Retinal pigment epithelial cell (primary cell): ENCODE data around the gene AKAP5.

ENCODE experiments used
- DNase-seq: peaks from one replicate; pipeline ENCODE4 v3.0.0-alpha.2; 2010; ENCODE audit warnings: low read depth
- H3K4me3 ChIP-seq: 2 replicates; pipeline ENCODE4 v1.5.1; 2011; ENCODE audit warnings: mild to moderate bottlenecking, low read length, control low read depth, moderate library complexity
- CTCF ChIP-seq: conservative IDR thresholded peaks from 2 replicates; pipeline ENCODE4 v1.5.1; 2011; ENCODE audit warnings: low read depth, low read length, control low read depth, inconsistent platforms

The AKAP5 gene

GRCh38 chr14:64502456-64502855 lies 37.2 kb downstream of the AKAP5 start:
- no peak for TF ChIP-seq CTCF
- DNase-seq = no peak

GRCh38 chr14:64502887-64503433 lies 37.7 kb downstream of the AKAP5 start:
- H3K4me3 ChIP-seq = peak overlapping the region; percentile 85
- TF ChIP-seq CTCF = no peak
- DNase-seq = no peak

More at GRCh38 chr14:64502456-64502855, 37.2 kb downstream of the AKAP5 start:
- H3K4me3 ChIP-seq = peak overlapping the region; percentile 85

- DNase-seq = peak; percentile 66
- peak within 1 kb of the TSS; percentile 91 for H3K4me3 ChIP-seq
- TF ChIP-seq CTCF = no peak
These were observed 38.4 kb downstream of the AKAP5 start, which contains the start of gene ZBTB25 for GRCh38 chr14:64503434-64504309. ZBTB25 (minus strand) TSS chr14:64503838; CDS start chr14:64490533, 13,305 bp downstream.

- H3K4me3 ChIP-seq = peak within 1 kb of the TSS; percentile 91
- TF ChIP-seq CTCF = no peak
- no peak for DNase-seq
These were observed 39.1 kb downstream of the AKAP5 start, which contains the start of gene ZBTB1 for GRCh38 chr14:64504310-64504896. ZBTB1 (plus strand) TSS chr14:64504770; CDS start chr14:64521505, 16,735 bp downstream.

- TF ChIP-seq CTCF = no peak
- peak overlapping the region; percentile 91 for H3K4me3 ChIP-seq
- DNase-seq = no peak
These were observed 39.8 kb downstream of the AKAP5 start for GRCh38 chr14:64504897-64505794.

GRCh38 chr14:64506721-64507120 lies 41.4 kb downstream of the AKAP5 start:
- no peak overlapping the region for H3K4me3 ChIP-seq
- DNase-seq = no peak
- no peak for TF ChIP-seq CTCF
